Memory B cell (primary cell): ENCODE results near the gene LHFPL3.

ENCODE experiments used
- ATAC-seq: fragments of 150-1000 bp; cut with Tn5 transposase; 2 replicates; pipeline ENCODE4 v1.10.0; 2021; ENCODE audit warnings: low read depth, mild to moderate bottlenecking, moderate library complexity
- DNase-seq, 2 donors: peaks; one replicate each; pipeline ENCODE4 v3.0.0; 2022; ENCODE audit warnings: low spot score in 2 of 2
- H3K27ac Mint-ChIP-seq: one replicate; pipeline ENCODE4 v1.8.0; 2022; ENCODE audit warnings: mild to moderate bottlenecking, moderate library complexity, mixed read lengths
- H3K27me3 Mint-ChIP-seq: one replicate; pipeline ENCODE4 v1.8.0; 2022; ENCODE audit warnings: mixed read lengths
- H3K36me3 Mint-ChIP-seq: one replicate; pipeline ENCODE4 v1.8.0; 2022; ENCODE audit warnings: mild to moderate bottlenecking, mixed read lengths
- H3K4me1 Mint-ChIP-seq: one replicate; pipeline ENCODE4 v1.8.0; 2022; ENCODE audit warnings: mixed read lengths
- H3K4me3 Mint-ChIP-seq: one replicate; pipeline ENCODE4 v1.8.0; 2022; ENCODE audit warnings: mild to moderate bottlenecking, moderate library complexity, mixed read lengths
- H3K9me3 Mint-ChIP-seq: one replicate; pipeline ENCODE4 v1.8.0; 2022; ENCODE audit warnings: mixed read lengths

Gene LHFPL3

DNA sequence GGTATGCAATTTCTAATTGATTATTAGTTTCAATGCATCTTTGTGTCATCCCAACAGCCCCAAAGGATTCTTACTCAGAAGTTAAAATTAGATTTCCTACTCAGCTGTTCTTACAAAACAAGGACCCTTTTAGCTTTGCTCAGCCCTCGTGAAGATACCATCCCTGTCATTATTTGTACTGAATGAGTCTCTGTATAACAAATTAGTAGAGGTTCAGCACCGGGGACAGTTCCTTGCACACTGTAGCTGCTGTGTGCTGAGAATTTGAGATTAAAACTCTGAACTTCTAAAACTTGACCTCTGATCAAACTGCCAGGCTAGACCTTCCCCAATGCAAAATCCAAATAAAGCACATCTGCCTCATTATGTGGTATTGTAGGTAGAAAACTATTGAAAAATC lies 299.1 kb downstream of the LHFPL3 start:
- Mint-ChIP-seq H3K4me1 (no peaks in the 10 kb centered on the region), H3K27me3 (peaks cover 5% of the 10 kb centered on the region), H3K36me3 (no peaks in the 10 kb centered on the region), H3K27ac (no peak overlapping the region), H3K4me3 (no peak overlapping the region), H3K9me3 (no peaks in the 10 kb centered on the region)
- ATAC-seq (no peak), DNase-seq (no peak)

DNA sequence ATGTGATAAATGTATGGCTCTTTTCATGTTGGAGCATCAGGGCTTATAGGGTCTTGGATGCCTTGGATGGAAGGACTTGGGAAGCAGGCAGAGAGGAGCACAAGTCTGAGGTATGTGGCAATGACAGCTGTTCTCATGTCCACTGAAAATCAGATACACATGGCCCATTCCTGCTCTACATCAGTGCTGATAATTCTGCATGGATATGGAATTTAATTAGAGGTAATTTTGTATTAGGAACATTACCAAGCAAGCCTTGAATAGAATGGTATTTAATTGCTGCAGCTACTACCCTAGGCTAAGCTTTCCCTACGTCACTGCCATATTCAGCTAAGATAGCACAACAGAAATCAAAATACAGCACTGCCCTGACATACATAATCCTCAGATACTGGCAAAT lies 299.6 kb downstream of the LHFPL3 start:
- Mint-ChIP-seq H3K36me3 (no peaks in the 10 kb centered on the region), H3K27ac (no peak overlapping the region), H3K9me3 (no peaks in the 10 kb centered on the region), H3K4me3 (no peak overlapping the region), H3K27me3 (peaks cover 5% of the 10 kb centered on the region), H3K4me1 (no peaks in the 10 kb centered on the region)
- ATAC-seq: no peak
- DNase-seq: no peak

DNA sequence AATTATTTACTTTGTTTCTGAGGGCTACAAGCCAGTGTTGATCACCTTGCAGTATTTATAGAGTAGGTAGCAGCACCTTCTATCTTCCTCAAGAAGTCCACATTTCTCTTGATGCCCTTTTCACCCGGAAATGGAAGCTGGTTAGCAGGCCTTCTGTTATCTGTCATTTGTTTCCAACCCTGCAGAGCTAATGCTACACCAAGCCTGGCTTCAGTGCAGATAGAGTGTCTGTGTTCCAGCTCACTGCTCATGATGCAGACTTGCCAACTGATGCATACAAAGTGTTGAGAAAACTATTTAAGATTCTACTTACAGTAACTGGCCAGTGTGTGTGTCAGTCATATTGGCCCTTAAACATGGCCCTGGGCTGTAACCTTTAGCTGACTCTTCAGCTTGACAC lies 301.0 kb downstream of the LHFPL3 start:
- ATAC-seq: no peak
- DNase-seq: no peak
- Mint-ChIP-seq H3K4me1 (no peaks in the 10 kb centered on the region), H3K27ac (no peak overlapping the region), H3K9me3 (no peaks in the 10 kb centered on the region), H3K36me3 (no peaks in the 10 kb centered on the region), H3K4me3 (no peak overlapping the region), H3K27me3 (peaks cover 5% of the 10 kb centered on the region)

DNA sequence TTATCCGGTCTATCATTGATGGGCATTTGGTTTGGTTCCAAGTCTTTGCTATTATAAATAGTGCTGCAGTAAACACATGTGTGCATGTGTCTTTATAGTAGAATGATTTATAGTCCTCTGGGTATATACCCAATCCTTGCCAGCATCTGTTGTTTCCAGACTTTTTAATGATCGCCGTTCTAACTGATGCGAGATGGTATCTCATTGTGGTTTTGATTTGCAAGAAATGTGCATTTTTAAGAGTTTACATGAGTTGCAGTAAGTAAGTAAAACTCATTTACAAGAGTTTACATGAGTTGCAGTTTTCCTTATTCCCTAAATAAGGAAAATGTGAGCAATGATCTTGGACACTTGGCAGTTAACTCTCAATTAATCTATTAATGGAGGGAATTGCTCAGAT lies 312.1 kb downstream of the LHFPL3 start:
- ATAC-seq (no peak), DNase-seq (no peak)
- Mint-ChIP-seq H3K4me1 (no peaks in the 10 kb centered on the region), H3K4me3 (no peak overlapping the region), H3K36me3 (no peaks in the 10 kb centered on the region), H3K9me3 (peaks cover 1% of the 10 kb centered on the region), H3K27me3 (no peaks in the 10 kb centered on the region), H3K27ac (no peak overlapping the region)

DNA sequence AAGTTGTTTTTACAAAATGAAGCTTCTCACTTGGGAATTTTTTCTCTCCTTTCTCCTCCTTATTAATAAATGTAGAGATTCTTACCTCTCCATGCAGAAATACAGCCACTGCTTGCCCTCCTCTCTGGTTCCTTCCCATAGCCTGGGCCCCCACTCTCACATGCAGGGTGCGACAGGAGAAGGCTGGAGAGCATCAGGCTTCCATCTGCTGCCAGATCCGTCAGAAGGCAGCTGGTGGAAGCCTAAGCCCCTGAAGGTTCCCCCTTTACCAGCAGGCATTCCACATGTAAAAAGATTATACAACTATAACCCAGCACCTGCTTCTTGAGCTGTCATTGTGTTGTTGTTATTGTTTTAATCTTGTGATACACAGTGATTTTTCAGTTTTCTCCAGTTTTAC lies 314.2 kb downstream of the LHFPL3 start:
- no peaks in the 10 kb centered on the region for H3K36me3 Mint-ChIP-seq
- ATAC-seq: no peak
- no peaks in the 10 kb centered on the region for H3K9me3 Mint-ChIP-seq
- H3K4me3 Mint-ChIP-seq: no peak overlapping the region
- no peaks in the 10 kb centered on the region for H3K4me1 Mint-ChIP-seq
- H3K27ac Mint-ChIP-seq: no peak overlapping the region
- peaks cover 2% of the 10 kb centered on the region for H3K27me3 Mint-ChIP-seq
- no peak for DNase-seq

DNA sequence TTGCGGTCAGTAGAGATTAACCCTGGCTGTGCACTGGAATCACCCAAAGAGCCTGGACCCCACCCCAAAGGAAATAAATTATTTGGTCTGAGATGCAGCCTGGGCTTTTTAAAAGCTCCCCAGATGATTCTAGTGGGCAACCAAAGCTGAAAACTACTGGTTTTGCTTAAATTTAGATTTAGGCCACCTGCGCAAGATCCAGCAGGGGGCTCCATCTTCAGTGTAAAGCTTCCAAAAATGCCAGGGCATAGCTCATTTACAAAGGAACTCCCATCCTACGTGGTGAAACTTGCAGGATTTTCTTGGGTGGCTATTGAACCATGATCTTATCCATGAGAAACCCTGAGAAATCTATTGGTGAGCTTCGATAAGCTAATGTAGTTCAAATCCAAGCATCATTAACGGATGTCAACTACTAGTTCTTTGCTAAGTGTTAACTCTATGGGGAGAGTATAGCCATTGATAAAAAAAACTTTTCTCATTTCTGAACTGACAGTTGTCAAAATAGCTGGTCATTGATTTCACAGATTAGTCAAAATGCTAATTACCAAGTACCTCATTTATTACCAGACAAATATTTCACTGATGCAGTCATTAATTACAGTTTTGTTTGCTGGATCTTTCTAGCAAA lies 315.3 kb downstream of the LHFPL3 start:
- Mint-ChIP-seq H3K4me3 (no peak overlapping the region), H3K27me3 (peaks cover 2% of the 10 kb centered on the region)

DNA sequence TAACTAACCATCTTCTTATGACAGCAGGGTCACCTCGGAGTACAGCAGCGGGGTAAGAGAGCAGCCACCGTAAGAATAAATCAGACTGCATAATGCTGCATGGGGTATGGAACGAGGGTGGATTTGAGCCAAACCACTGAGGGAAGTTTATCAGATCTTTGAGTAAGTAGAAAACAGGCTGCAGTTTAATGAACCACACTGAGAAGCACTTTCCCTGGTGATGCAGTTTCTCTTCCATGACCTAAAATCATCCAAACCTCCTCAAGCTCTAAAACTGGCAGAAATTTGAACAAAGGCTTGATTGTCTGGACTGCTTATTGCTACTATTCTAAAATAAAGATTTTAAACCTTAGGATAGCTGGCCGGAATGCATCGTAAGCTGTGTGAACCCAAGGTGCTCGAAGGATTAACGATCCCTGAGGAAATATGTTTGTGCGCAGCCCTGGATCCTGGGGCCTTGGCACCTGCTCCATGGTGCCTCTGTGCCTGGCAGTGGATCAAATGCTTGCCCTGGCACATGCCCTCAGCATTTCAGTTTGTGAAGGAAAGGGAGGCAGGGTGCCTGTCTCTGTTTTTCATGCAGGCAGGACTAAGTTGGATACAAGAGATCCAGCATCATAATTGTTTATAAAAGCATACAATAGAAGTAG lies 322.7 kb downstream of the LHFPL3 start:
- no peaks in the 10 kb centered on the region for H3K4me1 Mint-ChIP-seq
- H3K36me3 Mint-ChIP-seq: no peaks in the 10 kb centered on the region
- ATAC-seq (no peak), DNase-seq (no peak)
- no peak overlapping the region for H3K4me3 Mint-ChIP-seq
- peaks cover 8% of the 10 kb centered on the region for H3K27me3 Mint-ChIP-seq
- no peaks in the 10 kb centered on the region for H3K9me3 Mint-ChIP-seq
- no peak overlapping the region for H3K27ac Mint-ChIP-seq

More for the DNA sequence above, 315.3 kb downstream of the LHFPL3 start:
- ATAC-seq: no peak
- no peaks in the 10 kb centered on the region for H3K36me3 Mint-ChIP-seq
- H3K4me1 Mint-ChIP-seq: no peaks in the 10 kb centered on the region
- no peak overlapping the region for H3K27ac Mint-ChIP-seq
- no peaks in the 10 kb centered on the region for H3K9me3 Mint-ChIP-seq
- DNase-seq: no peak

DNA sequence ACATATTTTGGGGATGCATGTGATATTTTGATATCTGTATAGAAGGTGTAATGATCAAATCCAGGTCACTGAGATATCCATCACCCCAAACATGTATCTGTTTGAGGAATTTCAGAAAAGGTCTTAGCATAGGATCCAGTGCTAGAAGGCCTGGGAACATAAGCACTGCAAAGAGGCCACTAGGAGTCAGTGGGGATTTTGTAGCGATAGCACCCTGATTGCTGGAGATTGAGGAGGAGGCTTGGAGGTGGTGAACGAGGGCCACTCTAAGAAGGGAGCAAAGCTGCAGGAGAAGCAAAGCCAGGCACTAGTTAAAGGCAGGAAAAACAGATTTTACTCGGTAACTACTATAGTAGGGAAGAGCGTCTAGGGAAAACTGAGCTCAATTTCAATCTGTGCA lies 324.0 kb downstream of the LHFPL3 start:
- H3K4me1 Mint-ChIP-seq: no peaks in the 10 kb centered on the region
- no peaks in the 10 kb centered on the region for H3K36me3 Mint-ChIP-seq
- H3K27ac Mint-ChIP-seq: no peak overlapping the region
- no peak overlapping the region for H3K4me3 Mint-ChIP-seq
- no peak for ATAC-seq
- H3K27me3 Mint-ChIP-seq: peaks cover 5% of the 10 kb centered on the region
- H3K9me3 Mint-ChIP-seq: no peaks in the 10 kb centered on the region
- DNase-seq: no peak

DNA sequence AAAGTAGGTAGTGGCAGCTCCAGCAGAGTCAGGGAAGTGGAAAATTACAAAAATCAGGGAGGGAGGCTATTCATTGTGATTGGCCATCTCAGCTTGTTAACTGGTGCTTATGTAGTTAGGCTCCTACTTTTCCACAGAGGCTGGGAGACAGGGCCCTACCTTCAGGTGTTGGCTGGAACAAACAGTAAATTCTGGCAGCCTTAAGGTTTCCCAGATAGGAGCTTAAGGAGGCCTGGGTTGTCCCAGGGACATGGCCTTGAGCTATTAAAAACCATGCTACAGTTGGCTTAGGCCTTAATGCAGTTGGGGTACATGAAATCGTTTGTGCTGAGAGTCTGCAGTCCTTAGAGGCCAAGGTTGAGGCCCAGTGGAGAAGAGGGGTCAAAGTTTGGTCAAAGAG lies 324.5 kb downstream of the LHFPL3 start:
- no peaks in the 10 kb centered on the region for H3K9me3 Mint-ChIP-seq
- no peaks in the 10 kb centered on the region for H3K4me1 Mint-ChIP-seq
- ATAC-seq (no peak), DNase-seq (no peak)
- H3K36me3 Mint-ChIP-seq: no peaks in the 10 kb centered on the region
- H3K4me3 Mint-ChIP-seq: no peak overlapping the region
- peaks cover 5% of the 10 kb centered on the region for H3K27me3 Mint-ChIP-seq
- H3K27ac Mint-ChIP-seq: no peak overlapping the region

DNA sequence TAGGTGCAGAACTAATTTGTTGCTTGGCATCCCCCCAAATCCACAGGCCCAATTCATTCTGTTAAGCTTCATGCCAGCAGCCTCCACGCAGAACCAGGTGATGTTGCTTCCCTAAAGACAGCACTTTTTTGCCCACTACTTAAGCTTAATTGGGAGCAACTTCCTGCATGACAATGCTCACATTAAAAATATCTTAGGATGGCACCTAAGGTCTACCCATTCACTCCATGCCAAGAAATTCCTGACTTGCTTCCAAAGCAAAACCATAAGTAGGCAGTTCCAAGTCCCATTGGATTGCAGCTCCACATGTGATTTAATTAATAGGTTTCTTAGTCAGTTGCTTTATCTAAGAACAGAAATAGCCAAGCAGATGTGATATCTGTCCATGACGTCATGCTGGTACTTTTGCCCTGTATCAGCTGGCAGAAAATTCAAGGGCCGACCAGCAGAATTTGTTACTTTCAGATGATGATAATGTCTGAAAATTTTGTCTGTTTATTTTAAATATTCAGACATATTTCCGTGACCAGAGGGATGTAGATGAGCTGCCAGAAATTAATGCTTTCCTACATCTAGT lies 325.5 kb downstream of the LHFPL3 start:
- H3K9me3 Mint-ChIP-seq: no peaks in the 10 kb centered on the region

DNA sequence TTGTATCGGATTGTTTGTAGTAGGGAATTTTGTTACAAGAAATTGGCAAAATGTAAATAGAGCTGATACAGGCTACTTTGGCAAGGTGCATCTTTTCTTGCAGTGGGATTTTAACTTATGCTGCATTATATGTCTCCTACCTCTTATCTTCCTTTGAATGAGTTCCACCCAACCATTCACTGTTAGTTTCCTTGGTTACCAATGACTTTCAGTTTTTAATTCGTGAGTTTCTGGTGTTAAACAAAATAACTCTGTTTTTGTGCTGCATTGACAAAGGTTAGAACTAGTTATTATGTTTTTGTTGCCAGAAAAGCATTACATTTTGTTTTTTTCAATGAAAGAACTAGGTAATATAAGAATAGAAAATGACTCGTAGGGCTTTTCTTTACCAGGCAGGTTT lies 327.2 kb downstream of the LHFPL3 start:
- no peaks in the 10 kb centered on the region for H3K4me1 Mint-ChIP-seq
- no peaks in the 10 kb centered on the region for H3K9me3 Mint-ChIP-seq
- no peaks in the 10 kb centered on the region for H3K36me3 Mint-ChIP-seq
- H3K27ac Mint-ChIP-seq: no peak overlapping the region
- ATAC-seq (no peak), DNase-seq (no peak)
- no peak overlapping the region for H3K4me3 Mint-ChIP-seq
- H3K27me3 Mint-ChIP-seq: peaks cover 3% of the 10 kb centered on the region

More for the DNA sequence above, 325.5 kb downstream of the LHFPL3 start:
- no peak for DNase-seq
- Mint-ChIP-seq H3K27me3 (peaks cover 4% of the 10 kb centered on the region), H3K36me3 (no peaks in the 10 kb centered on the region), H3K4me1 (no peaks in the 10 kb centered on the region), H3K4me3 (no peak overlapping the region), H3K27ac (no peak overlapping the region)
- no peak for ATAC-seq

DNA sequence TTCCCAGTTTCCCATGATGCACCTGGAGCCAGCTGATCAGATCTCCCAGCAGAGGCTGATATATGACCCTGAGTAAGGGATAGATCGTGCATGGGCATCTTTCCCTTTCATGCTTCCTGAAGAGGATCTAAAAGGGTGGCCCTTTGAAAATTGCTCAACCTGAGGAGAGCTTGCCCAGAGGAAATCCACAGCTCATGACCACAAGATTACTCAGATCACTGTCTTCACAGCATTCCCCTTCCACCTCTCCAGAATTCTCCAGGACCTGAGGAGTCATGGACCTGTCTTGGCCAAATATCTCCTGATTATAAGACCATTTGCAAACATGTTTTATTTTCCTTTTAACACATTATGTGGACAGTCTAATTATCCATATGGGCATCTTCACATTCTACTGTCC lies 328.1 kb downstream of the LHFPL3 start:
- Mint-ChIP-seq H3K36me3 (no peaks in the 10 kb centered on the region), H3K27me3 (peaks cover 3% of the 10 kb centered on the region)
- DNase-seq: no peak

DNA sequence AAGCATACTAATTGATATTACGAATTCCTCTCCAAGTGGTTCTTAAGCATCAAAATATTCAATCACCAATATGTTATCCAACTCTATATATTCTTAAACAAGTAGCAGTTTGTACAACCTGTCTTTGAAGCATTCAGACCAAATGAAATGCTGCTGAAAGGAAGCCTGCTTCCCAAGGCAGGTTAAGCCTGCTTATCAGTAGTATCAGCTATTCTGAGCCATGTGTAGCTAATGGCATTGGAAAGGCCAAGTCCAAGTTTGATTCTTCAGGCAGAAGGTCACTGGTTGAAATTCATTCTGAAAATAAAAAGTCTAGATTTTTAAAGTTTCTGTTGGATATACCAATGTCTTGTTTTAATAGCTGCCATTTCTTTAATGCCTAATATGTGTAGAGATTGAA lies 328.7 kb downstream of the LHFPL3 start:
- no peak overlapping the region for H3K27ac Mint-ChIP-seq
- no peak overlapping the region for H3K4me3 Mint-ChIP-seq
- no peak for DNase-seq
- no peaks in the 10 kb centered on the region for H3K36me3 Mint-ChIP-seq
- no peak for ATAC-seq
- peaks cover 3% of the 10 kb centered on the region for H3K27me3 Mint-ChIP-seq
- no peaks in the 10 kb centered on the region for H3K9me3 Mint-ChIP-seq
- H3K4me1 Mint-ChIP-seq: no peaks in the 10 kb centered on the region

More for the DNA sequence above, 328.1 kb downstream of the LHFPL3 start:
- no peak overlapping the region for H3K4me3 Mint-ChIP-seq
- no peak overlapping the region for H3K27ac Mint-ChIP-seq
- ATAC-seq: no peak
- H3K4me1 Mint-ChIP-seq: no peaks in the 10 kb centered on the region
- H3K9me3 Mint-ChIP-seq: no peaks in the 10 kb centered on the region

DNA sequence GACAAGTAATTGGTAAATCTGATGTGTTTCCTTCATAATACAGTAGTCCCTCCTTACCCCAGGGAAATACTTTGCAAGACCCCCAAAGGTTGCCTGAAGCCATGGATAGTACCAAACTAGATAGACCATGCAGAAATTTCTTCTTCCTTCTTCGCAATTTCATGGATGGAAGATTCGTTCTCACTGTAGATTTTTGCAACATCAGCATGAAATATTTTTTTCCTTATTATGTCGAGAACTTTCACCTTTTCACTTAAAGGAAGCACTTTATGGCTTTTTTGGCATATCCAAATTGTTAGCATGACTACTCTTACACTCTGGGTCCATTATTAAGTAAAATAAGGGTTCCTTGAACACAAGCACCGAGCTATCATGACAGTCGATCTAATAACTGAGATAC lies 333.2 kb downstream of the LHFPL3 start:
- ATAC-seq: no peak
- Mint-ChIP-seq H3K27me3 (peaks cover 2% of the 10 kb centered on the region), H3K9me3 (no peaks in the 10 kb centered on the region), H3K4me3 (no peak overlapping the region), H3K27ac (no peak overlapping the region), H3K4me1 (no peaks in the 10 kb centered on the region), H3K36me3 (no peaks in the 10 kb centered on the region)
- no peak for DNase-seq

DNA sequence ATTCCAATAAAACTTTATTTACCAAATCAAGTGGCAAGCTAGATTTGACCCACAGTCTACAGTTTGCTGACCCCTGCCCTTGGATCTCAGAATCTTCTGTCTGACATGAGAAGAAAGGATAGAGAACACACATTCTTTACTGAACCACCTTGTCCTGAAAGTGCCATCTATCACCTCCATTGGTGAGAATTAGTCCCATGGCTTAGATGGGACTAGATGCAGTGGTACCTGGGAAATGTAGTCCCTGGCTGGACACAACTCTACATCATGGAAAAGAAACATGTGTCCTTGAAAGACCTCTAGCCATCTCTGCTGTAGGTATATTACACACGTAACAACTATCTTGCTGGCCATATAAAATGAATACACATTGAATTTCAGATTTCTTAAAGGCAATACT lies 336.2 kb downstream of the LHFPL3 start:
- Mint-ChIP-seq H3K4me1 (no peaks in the 10 kb centered on the region), H3K27me3 (peaks cover 2% of the 10 kb centered on the region), H3K4me3 (no peak overlapping the region), H3K27ac (no peak overlapping the region), H3K9me3 (peaks cover 1% of the 10 kb centered on the region), H3K36me3 (no peaks in the 10 kb centered on the region)
- DNase-seq (no peak), ATAC-seq (no peak)
